ENCODE measurements around the gene IL16. TPM values are rescaled to one million over a fixed set of nuclear protein-coding genes. Genes with fewer than 3 reads are reported as not detected.

The IL16 gene
- total RNA-seq, 4 donors from 2014 or later: 13.5 to 34.9 (median 19.8) TPM

DNA sequence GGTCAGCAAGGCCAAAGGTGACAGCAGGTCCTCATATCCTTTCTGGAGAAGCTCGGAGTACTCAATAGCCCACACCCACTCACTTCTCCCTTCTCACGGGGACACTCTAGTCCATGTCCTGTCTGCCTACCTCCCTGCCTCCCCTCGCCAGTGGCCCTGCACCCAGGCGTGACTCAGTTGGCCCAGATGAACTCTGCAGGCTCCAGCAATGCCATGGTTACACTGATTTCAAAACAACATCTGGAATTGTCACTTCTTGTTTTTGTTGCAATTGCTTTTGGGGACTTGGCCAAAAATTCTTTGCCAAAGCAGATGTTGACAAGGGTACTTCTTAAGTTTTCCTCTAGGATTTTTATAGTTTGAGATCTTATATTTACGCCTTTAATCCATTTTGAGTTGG lies 13.0 kb downstream of the IL16 start:
- WGBS: 72% methylated on average over 5 of the region's 5 CpGs
- H3K9me3 ChIP-seq: peaks cover 0 to 18% (median 11%) of the 10 kb centered on the region in 4 donors
- H3K4me1 ChIP-seq: no peaks in the 10 kb centered on the region
- H3K4me3 ChIP-seq: no peak overlapping the region
- peak overlapping the region in 2 of 4 donors; percentile 22 to 34 for H3K27ac ChIP-seq (replicated peaks in 1 of 4)
- H3K36me3 ChIP-seq: no peaks in the 10 kb centered on the region
- no peak for TF ChIP-seq POLR2A (IDR thresholded peaks at IDR 0.05; ENCODE audit: low read depth)
- no peak for TF ChIP-seq EP300 (IDR thresholded peaks at IDR 0.05)
- TF ChIP-seq, protein P1, sequence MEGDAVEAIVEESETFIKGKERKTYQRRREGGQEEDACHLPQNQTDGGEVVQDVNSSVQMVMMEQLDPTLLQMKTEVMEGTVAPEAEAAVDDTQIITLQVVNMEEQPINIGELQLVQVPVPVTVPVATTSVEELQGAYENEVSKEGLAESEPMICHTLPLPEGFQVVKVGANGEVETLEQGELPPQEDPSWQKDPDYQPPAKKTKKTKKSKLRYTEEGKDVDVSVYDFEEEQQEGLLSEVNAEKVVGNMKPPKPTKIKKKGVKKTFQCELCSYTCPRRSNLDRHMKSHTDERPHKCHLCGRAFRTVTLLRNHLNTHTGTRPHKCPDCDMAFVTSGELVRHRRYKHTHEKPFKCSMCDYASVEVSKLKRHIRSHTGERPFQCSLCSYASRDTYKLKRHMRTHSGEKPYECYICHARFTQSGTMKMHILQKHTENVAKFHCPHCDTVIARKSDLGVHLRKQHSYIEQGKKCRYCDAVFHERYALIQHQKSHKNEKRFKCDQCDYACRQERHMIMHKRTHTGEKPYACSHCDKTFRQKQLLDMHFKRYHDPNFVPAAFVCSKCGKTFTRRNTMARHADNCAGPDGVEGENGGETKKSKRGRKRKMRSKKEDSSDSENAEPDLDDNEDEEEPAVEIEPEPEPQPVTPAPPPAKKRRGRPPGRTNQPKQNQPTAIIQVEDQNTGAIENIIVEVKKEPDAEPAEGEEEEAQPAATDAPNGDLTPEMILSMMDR (IDR thresholded peaks at IDR 0.05): no peak
- no peak for TF ChIP-seq POLR2AphosphoS5 (IDR thresholded peaks at IDR 0.05)
- no peak for DNase-seq (ENCODE audit: extremely low spot score)
- intact Hi-C loops (cut with DNase I): no loop called here
- H3K27me3 ChIP-seq: no peaks in the 10 kb centered on the region

DNA sequence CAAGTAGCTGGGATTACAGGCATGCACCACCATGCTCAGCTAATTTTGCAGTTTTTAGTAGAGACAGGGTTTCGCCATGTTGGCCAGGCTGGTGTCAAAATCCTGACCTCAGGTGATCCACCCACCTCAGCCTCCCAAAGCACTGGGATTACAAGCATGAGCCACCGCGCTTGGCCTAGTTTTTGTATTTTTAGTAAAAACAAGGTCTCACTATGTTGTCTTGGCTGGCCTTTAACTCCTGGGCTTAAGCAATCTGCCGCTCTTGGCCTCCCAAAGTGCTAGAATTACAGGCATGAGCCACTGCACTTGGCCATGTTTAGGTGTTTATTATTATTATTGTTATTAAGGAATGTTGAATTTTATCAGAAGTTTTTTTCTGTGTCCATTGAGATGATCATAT lies 14.7 kb downstream of the IL16 start:
- Histone ChIP-seq H3K27me3 (peaks cover 0 to 6% (median 0%) of the 10 kb centered on the region in 4 donors), H3K4me3 (no peak overlapping the region), H3K9me3 (peaks cover 0 to 23% (median 11%) of the 10 kb centered on the region in 4 donors), H3K36me3 (no peaks in the 10 kb centered on the region), H3K27ac (replicated peaks in 1 of 4) (no peak overlapping the region), H3K4me1 (no peaks in the 10 kb centered on the region)
- DNase-seq (ENCODE audit: extremely low spot score): no peak
- 98% methylated on average over 4 of the region's 4 CpGs for WGBS
- TF ChIP-seq POLR2A (IDR thresholded peaks at IDR 0.05; ENCODE audit: low read depth) (no peak), EP300 (IDR thresholded peaks at IDR 0.05) (no peak), POLR2AphosphoS5 (IDR thresholded peaks at IDR 0.05) (no peak)
- TF ChIP-seq, protein P1 (IDR thresholded peaks at IDR 0.05): no peak
- intact Hi-C loops (cut with DNase I): no loop called here

DNA sequence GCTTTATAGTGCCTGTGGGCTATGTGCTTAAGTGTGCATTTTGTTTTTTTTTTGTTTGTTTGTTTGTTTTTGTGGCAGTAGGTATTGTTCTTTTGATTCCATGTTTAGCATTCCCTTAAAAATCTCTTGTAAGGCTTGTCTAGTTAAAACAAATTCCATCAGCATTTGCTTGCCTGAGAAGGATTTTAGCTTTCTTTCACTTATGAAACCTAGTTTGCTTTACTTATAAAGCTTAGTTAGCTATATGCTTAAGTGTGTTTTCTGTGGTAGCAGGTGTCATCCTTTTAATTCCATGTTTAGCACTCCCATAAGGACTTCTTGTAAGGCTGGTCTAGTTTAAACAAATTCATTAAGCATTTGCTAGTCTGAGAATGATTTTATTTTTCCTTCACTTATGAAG lies 17.3 kb downstream of the IL16 start:
- Histone ChIP-seq H3K4me3 (no peak overlapping the region), H3K36me3 (no peaks in the 10 kb centered on the region), H3K27ac (replicated peaks in 1 of 4) (no peak overlapping the region), H3K9me3 (peaks cover 0 to 14% (median 9%) of the 10 kb centered on the region in 4 donors), H3K4me1 (no peaks in the 10 kb centered on the region), H3K27me3 (peaks cover 0 to 6% (median 0%) of the 10 kb centered on the region in 4 donors)
- TF ChIP-seq POLR2AphosphoS5 (IDR thresholded peaks at IDR 0.05) (no peak), POLR2A (IDR thresholded peaks at IDR 0.05; ENCODE audit: low read depth) (no peak), EP300 (IDR thresholded peaks at IDR 0.05) (no peak)
- TF ChIP-seq, protein P1 (IDR thresholded peaks at IDR 0.05): no peak
- DNase-seq (ENCODE audit: extremely low spot score): no peak
- intact Hi-C loops (cut with DNase I): no loop called here

DNA sequence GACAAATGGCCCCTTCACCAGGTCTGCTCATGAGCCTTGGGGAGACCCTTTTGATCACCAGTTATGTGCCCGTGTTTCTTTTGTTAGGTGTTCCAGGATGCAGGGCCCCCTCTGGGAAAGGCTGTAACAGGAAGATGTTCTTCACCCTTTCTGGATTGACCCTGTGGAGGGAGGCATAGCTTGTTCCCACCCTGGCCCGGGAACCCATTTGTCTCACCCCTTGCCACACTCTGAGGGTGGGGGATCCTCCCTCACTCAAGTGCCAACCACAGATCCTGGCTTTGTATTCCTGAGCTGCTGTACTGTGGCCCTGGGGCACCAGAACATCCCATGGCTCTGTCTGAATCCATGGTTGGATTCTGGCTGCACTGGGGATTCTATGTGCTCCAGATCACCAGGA lies 18.9 kb downstream of the IL16 start:
- TF ChIP-seq POLR2AphosphoS5 (IDR thresholded peaks at IDR 0.05) (no peak), EP300 (IDR thresholded peaks at IDR 0.05) (no peak), POLR2A (IDR thresholded peaks at IDR 0.05; ENCODE audit: low read depth) (no peak)
- TF ChIP-seq, protein P1 (IDR thresholded peaks at IDR 0.05): no peak
- H3K36me3 ChIP-seq: no peaks in the 10 kb centered on the region
- WGBS: 79% methylated on average over 2 of the region's 2 CpGs
- peaks cover 0 to 6% (median 2%) of the 10 kb centered on the region in 4 donors for H3K4me1 ChIP-seq
- H3K9me3 ChIP-seq: peaks cover 0 to 14% (median 9%) of the 10 kb centered on the region in 4 donors
- DNase-seq (ENCODE audit: extremely low spot score): no peak
- peaks cover 0 to 6% (median 0%) of the 10 kb centered on the region in 4 donors for H3K27me3 ChIP-seq
- intact Hi-C loops (cut with DNase I): no loop called here
- no peak overlapping the region for H3K4me3 ChIP-seq
- no peak overlapping the region for H3K27ac ChIP-seq (replicated peaks in 1 of 4)

DNA sequence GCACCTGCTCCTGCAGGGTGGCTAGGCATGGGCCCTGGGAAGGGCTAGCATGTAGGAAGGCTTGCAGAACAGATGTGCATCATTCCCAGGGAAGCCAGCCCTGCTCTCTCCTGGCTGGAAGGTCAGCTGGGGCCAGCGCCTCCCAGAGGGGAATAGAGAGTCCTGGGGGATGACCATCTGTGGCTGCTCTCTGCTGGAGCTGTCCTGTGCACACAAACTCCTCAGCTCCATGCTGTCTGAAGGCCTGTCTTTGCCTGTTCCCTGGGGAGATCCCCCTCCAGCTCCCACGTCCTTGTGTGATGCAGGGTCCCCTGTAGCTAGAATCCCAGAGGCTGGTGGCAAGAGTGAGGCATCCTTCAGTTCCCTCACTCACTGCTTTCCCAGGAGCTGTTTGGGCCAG lies 19.3 kb downstream of the IL16 start:
- intact Hi-C loops (cut with DNase I): no loop called here
- Histone ChIP-seq H3K4me3 (no peak overlapping the region), H3K9me3 (peaks cover 0 to 14% (median 9%) of the 10 kb centered on the region in 4 donors), H3K27ac (replicated peaks in 1 of 4) (no peak overlapping the region), H3K4me1 (peaks cover 0 to 8% (median 3%) of the 10 kb centered on the region in 4 donors), H3K27me3 (peaks cover 0 to 6% (median 0%) of the 10 kb centered on the region in 4 donors), H3K36me3 (no peaks in the 10 kb centered on the region)
- TF ChIP-seq, protein P1 (IDR thresholded peaks at IDR 0.05): no peak
- TF ChIP-seq EP300 (IDR thresholded peaks at IDR 0.05) (no peak), POLR2AphosphoS5 (IDR thresholded peaks at IDR 0.05) (no peak), POLR2A (IDR thresholded peaks at IDR 0.05; ENCODE audit: low read depth) (no peak)
- 93% methylated on average over 2 of the region's 2 CpGs for WGBS
- no peak for DNase-seq (ENCODE audit: extremely low spot score)
